OCI-LY7 (cell line): ENCODE data around the gene GPR84. TPM values are rescaled to one million over a fixed set of nuclear protein-coding genes. Genes with fewer than 3 reads are reported as not detected.

ENCODE experiments used
- BruUV-seq: library from RNA; stranded (reverse); fragments of 400-500 nt; replicated peaks from 2 replicates; lab custom pipeline; 2021; lab: Mats Ljungman, UMichigan
- CTCF ChIA-PET: fragments of 300-600 bp; sonication (Branson Sonifier 250); formaldehyde crosslinking; loops from one replicate; lab custom pipeline; 2022; ENCODE audit warnings: antibody characterized with exemption; ENCODE audit not compliant: unreplicated experiment; lab: Charles Lee
- POLR2A ChIA-PET: fragments of 300-600 bp; sonication (Branson Sonifier 250); formaldehyde crosslinking; loops from one replicate; lab custom pipeline; 2022; ENCODE audit warnings: antibody characterized with exemption; lab: Charles Lee
- DNase-seq: peaks from one replicate; pipeline ENCODE4 v3.0.0-alpha.2; 2015; ENCODE audit warnings: low spot score
- H2AFZ ChIP-seq: fragments of 200-600 bp; sonication (generic), shearing (Covaris generic); 2 replicates; pipeline ENCODE4 v1.6.1; 2014; ENCODE audit warnings: mild to moderate bottlenecking, antibody characterized with exemption, low read length, moderate library complexity
- H3K27ac ChIP-seq: fragments of 200-600 bp; sonication (generic); 2 replicates; pipeline ENCODE4 v1.5.1; 2014; ENCODE audit warnings: mixed run types, low read depth, mild to moderate bottlenecking, moderate library complexity, low read length, inconsistent platforms; ENCODE audit not compliant: poor library complexity, severe bottlenecking
- H3K36me3 ChIP-seq: fragments of 200-600 bp; sonication (generic); 2 replicates; pipeline ENCODE4 v1.6.1; 2014; ENCODE audit warnings: mild to moderate bottlenecking, antibody characterized with exemption, low read length, moderate library complexity, mixed read lengths; ENCODE audit not compliant: insufficient read depth
- H3K4me1 ChIP-seq: fragments of 200-600 bp; sonication (generic); 2 replicates; pipeline ENCODE4 v1.5.1; 2014; ENCODE audit warnings: mild to moderate bottlenecking, low read length; ENCODE audit not compliant: insufficient read depth, poor library complexity, severe bottlenecking
- H3K4me2 ChIP-seq: fragments of 200-600 bp; sonication (generic); 2 replicates; pipeline ENCODE4 v1.6.1; 2014; ENCODE audit warnings: mild to moderate bottlenecking, low read length
- H3K4me3 ChIP-seq: fragments of 200-600 bp; sonication (generic); 2 replicates; pipeline ENCODE4 v1.5.1; 2014; ENCODE audit warnings: mild to moderate bottlenecking, low read depth, low read length; ENCODE audit not compliant: poor library complexity, severe bottlenecking
- H3K79me2 ChIP-seq: fragments of 200-600 bp; sonication (generic); 2 replicates; pipeline ENCODE4 v1.6.1; 2016; ENCODE audit warnings: low read depth, mild to moderate bottlenecking, low read length, moderate library complexity, mixed read lengths; ENCODE audit not compliant: insufficient read depth
- H3K9me2 ChIP-seq: fragments of 200-600 bp; sonication (generic); 2 replicates; pipeline ENCODE4 v1.6.1; 2016; ENCODE audit warnings: mild to moderate bottlenecking, low read length, mixed read lengths; ENCODE audit not compliant: insufficient read depth
- H3K9me3 ChIP-seq: fragments of 200-600 bp; sonication (generic); 2 replicates; pipeline ENCODE4 v1.6.1; 2014; ENCODE audit warnings: mild to moderate bottlenecking, mixed run types, low read length, mixed read lengths
- H4K20me1 ChIP-seq: fragments of 200-600 bp; sonication (generic); 2 replicates; pipeline ENCODE4 v1.6.1; 2014; ENCODE audit warnings: mild to moderate bottlenecking, antibody characterized with exemption, low read length, moderate library complexity, mixed read lengths; ENCODE audit not compliant: insufficient read depth
- CTCF ChIP-seq: fragments of 200-600 bp; sonication (generic); conservative IDR thresholded peaks from 2 replicates; pipeline ENCODE4 v1.5.1; 2014; ENCODE audit warnings: mild to moderate bottlenecking, antibody characterized with exemption, low read length, moderate library complexity, mixed read lengths
- EZH2phosphoT487 ChIP-seq: fragments of 200-600 bp; sonication (generic); IDR thresholded peaks from 2 replicates; pipeline ENCODE4 v1.6.1; 2018; ENCODE audit warnings: low read depth, borderline replicate concordance, mild to moderate bottlenecking, mixed run types, antibody characterized with exemption, low read length, moderate library complexity, mixed read lengths
- intact Hi-C: fragments of 100-400 bp; cut with micrococcal nuclease; formaldehyde crosslinking; loops from one replicate; pipeline ENCODE4 v1.10.0; 2022; ENCODE audit not compliant: unreplicated experiment
- total RNA-seq, 2 experiments: library from RNA; depleted of rRNA in 1 of 2; stranded (reverse); fragments of >200 nt in 1 of 2; shearing (Covaris generic) in 1 of 2; gene quantifications; 2 replicates each; pipeline ENCODE4 v1.2.3, GENCODE V29; 2014 to 2022

GPR84 gene
- total RNA-seq, 2 experiments from 2014 or later: 0.30 TPM; not detected in 1

- Histone ChIP-seq H3K9me2 (no peaks in the 10 kb centered on the region), H3K9me3 (no peaks in the 10 kb centered on the region), H3K4me2 (peak overlapping the region; percentile 75), H3K4me3 (peak overlapping the region; percentile 54), H3K27ac (no peak overlapping the region), H4K20me1 (no peaks in the 10 kb centered on the region), H3K79me2 (no peaks in the 10 kb centered on the region), H3K4me1 (peaks cover 22% of the 10 kb centered on the region), H3K36me3 (no peaks in the 10 kb centered on the region), H2AFZ (peak overlapping the region; percentile 86; the same call in 1 of the 2 replicates)
- intact Hi-C loops: no loop called here
- no TSS peak for BruUV-seq
- TF ChIP-seq CTCF (peak; percentile 100), EZH2phosphoT487 (no peak)
- ChIA-PET CTCF (interaction anchor here (0.7 to 1.4 kb wide), 9 partner anchors 8 to 152 kb away, joined by 3 to 9 read pairs (median 4); no protein-coding TSS in a partner anchor), POLR2A (interaction anchor here (0.6 kb wide), 1 partner anchor 170 kb away, joined by 5 read pairs; no protein-coding TSS in a partner anchor)
- peak; percentile 90 for DNase-seq
These were observed 15.3 kb upstream of the GPR84 start for GRCh38 chr12:54379398-54380201.

- no TSS peak for BruUV-seq
- H3K4me3 ChIP-seq: peak overlapping the region; percentile 54
- CTCF ChIA-PET: interaction anchor here (0.8 to 1.4 kb wide), 8 partner anchors 9 to 87 kb away, joined by 3 to 9 read pairs (median 4); no protein-coding TSS in a partner anchor
- POLR2A ChIA-PET: interaction anchor here (1.0 kb wide), 1 partner anchor 8 kb away, joined by 3 read pairs; no protein-coding TSS in a partner anchor
- H2AFZ ChIP-seq: peak overlapping the region; percentile 86; the same call in 1 of the 2 replicates
- DNase-seq: peak; percentile 33
- H3K9me3 ChIP-seq: no peaks in the 10 kb centered on the region
- no peaks in the 10 kb centered on the region for H3K79me2 ChIP-seq
- peak overlapping the region; percentile 75 for H3K4me2 ChIP-seq
- H3K9me2 ChIP-seq: no peaks in the 10 kb centered on the region
- H3K4me1 ChIP-seq: peaks cover 15% of the 10 kb centered on the region
- intact Hi-C loops: no loop called here
- no peaks in the 10 kb centered on the region for H4K20me1 ChIP-seq
- TF ChIP-seq CTCF (no peak), EZH2phosphoT487 (no peak)
- H3K36me3 ChIP-seq: no peaks in the 10 kb centered on the region
- H3K27ac ChIP-seq: no peak overlapping the region
These were observed 14.6 kb upstream of the GPR84 start for GRCh38 chr12:54378796-54379397.
